GM18499 (cell line): ENCODE measurements around the gene CBY1.

ENCODE experiments used
- ATAC-seq: cut with Tn5 transposase; IDR thresholded peaks from one replicate; pipeline ENCODE4 v1.9.1; 2021; ENCODE audit warnings: moderate number of reproducible peaks; ENCODE audit not compliant: insufficient read depth, unreplicated experiment

Gene CBY1

DNA sequence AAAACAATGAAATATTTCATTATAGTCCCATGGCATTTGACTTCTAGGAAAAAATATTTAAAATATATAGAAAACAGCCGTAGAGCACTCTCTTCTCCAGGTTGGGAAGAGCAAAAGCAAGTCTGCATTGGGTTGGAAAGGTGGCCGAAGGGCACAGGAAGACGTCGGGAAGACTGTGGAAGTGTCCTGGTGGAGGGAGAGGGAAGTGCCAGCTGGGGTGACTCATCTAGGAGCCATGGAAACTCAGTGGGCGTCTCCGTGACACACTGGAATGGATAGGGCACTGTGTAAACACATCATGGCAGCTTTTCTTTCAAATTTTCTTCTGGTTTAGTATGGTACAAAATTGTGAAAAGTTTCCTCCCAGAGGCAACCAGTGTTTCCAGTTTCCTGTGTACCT, 62.0 kb downstream of the CBY1 start:
- ATAC-seq = no peak

DNA sequence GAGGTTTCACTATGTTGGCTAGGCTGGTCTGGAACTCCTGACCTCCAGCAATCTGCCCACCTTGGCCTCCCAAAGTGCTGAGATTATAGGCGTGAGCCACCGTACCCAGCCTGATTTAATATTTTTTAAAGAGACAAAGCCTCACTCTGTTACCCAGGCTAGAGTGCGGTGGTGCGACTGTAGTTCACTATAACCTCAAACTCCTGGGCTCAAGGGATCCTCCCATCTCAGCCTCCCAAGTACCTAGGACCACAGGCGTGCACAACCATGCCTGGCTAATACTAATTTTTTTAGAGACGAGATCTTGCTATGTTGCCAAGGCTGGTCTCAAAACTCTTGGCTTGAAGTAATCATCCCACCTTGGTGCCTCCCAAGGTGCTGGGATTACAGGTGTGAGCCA, 62.8 kb downstream of the CBY1 start:
- ATAC-seq = no peak

DNA sequence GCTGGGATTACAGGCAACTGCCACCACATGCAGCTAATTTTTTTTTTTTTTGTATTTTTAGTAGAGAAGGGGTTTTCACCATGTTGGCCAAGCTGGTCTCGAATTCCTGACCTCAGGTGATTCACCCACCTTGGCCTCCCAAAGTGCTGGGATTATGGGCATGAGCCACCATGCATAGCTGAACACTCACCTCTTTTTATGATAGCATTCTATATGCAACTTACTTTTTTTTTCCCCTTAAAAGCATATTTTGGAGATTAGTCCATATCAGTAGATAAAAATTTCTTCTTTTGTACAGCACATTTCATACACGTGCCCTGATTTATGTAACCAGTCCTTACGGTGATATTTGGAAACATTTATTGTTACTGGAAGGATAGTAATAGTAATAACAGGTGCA, 63.9 kb downstream of the CBY1 start:
- ATAC-seq = no peak

DNA sequence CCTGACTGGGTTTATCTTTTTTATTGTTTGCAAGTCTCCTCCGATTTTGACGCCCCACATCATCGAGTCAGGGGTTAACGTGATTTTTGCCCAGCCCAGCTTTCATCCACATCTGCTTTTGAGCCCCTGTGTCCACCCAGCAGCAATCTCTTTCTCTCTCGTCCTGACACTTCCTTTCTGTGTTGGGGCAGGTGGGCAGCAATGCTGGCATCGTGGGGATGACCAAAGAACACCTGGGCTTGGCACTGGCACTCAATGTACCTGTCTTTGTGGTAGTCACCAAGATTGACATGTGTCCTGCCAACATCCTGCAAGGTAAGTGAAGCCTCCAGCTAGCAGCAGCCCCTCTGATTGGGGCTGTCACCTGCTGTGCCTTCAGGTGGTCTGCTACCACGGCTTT, 65.1 kb downstream of the CBY1 start:
- no peak for ATAC-seq
